Measurements from ENCODE around the gene NR6A1. TPM values are rescaled to one million over a fixed set of nuclear protein-coding genes. Genes with fewer than 3 reads are reported as not detected.

Gene NR6A1
- total and polyA plus RNA-seq, 2 of the 13 experiments (the other 11 are each of a cell fraction or from before 2014, with no cell fraction given), result 28.1 to 31.5 TPM

DNA sequence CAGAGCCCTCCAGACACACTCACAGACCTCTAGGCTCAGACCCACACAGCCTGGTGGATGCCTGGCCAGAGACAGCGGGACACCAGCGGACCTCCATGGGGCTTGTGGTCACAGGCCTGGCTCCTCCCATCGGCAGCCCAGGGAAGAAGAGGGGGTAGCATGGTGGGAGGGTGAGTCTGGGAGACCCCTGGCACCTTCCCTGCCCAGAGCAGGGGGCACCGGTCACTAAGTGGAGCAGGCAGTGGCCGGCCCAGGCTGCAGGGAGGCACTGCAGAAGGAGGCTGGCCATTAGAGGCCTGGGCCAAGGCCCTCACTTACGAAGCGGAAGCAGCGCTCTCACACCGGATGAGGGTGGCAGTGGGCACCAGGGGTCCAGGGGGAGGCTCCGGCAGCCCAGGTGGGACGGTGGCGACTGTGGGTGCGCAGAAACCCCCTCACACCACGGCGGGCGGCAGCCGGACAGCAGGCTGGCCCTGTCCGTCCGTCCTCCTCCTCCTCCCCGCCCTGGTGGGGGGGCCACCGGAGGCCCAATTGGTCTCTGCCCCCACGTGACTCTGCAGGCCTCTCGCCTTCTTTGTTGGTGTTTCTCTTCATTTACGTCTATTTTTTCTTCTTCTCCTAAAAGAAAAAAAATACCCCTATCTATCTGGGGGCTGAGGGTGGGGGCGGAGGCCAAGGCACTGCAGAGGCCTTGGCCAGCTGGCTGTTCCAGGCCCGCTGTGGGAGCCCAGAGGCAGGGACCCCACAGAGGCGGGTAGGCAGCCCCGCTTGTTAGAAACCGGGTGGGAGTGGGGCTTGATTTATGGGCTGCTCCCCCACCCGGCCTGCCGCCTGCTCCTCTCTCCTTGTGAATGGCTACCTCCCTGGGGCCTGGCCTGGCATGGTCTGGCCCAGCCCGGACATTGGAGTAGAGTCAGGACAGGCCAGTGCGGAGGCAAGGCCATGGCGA is 263.9 kb downstream of the NR6A1 start, which contains the start of gene NR5A1 (continued):
- TF ChIP-seq ZNF274 (CRISPR knock-in tag; IDR thresholded peaks at IDR 0.05) (peak; percentile 39), NFYC (CRISPR knock-in tag; IDR thresholded peaks at IDR 0.05) (peak; percentile 69), CEBPB (IDR thresholded peaks at IDR 0.05; ENCODE audit: borderline replicate concordance, low read depth, low read length) (no peak), CHCHD3 (CRISPR knock-in tag; IDR thresholded peaks at IDR 0.05) (peak; percentile 92), ZFP82 (CRISPR knock-in tag; IDR thresholded peaks at IDR 0.05; ENCODE audit: borderline replicate concordance) (peak; percentile 73; the same call in 1 of the 2 replicates), HES4 (CRISPR knock-in tag; IDR thresholded peaks at IDR 0.05; ENCODE audit: borderline replicate concordance) (0 out of 2 replicates have a peak, but pooled peaks have one; percentile 43), SP5 (CRISPR knock-in tag; IDR thresholded peaks at IDR 0.05; ENCODE audit: borderline replicate concordance, low read depth) (peak; percentile 41; the same call in 1 of the 2 replicates), ZNF768 (CRISPR knock-in tag; IDR thresholded peaks at IDR 0.05) (peak; percentile 81), ZNF501 (CRISPR knock-in tag; IDR thresholded peaks at IDR 0.05) (no peak; the same call in 1 of the 2 replicates), ZNF567 (CRISPR knock-in tag; IDR thresholded peaks at IDR 0.05; ENCODE audit: borderline replicate concordance) (0 out of 2 replicates have a peak, but pooled peaks have one; percentile 34), ZSCAN22 (CRISPR knock-in tag; IDR thresholded peaks at IDR 0.05) (0 out of 2 replicates have a peak, but pooled peaks have one; percentile 60), YEATS4 (CRISPR knock-in tag; IDR thresholded peaks at IDR 0.05; ENCODE audit: borderline replicate concordance) (peak; percentile 82), ZNF367 (CRISPR knock-in tag; IDR thresholded peaks at IDR 0.05; ENCODE audit: borderline replicate concordance) (no peak), RORA (CRISPR knock-in tag; IDR thresholded peaks at IDR 0.05) (no peak), ZNF234 (CRISPR knock-in tag; conservative IDR thresholded peaks at IDR 0.05) (no peak), ZNF331 (CRISPR knock-in tag; IDR thresholded peaks at IDR 0.05) (peak; percentile 75; the same call in 1 of the 2 replicates), ZBTB7A (CRISPR knock-in tag; IDR thresholded peaks at IDR 0.05) (peak; percentile 81; the same call in 1 of the 2 replicates)
- TF ChIP-seq, protein P1, sequence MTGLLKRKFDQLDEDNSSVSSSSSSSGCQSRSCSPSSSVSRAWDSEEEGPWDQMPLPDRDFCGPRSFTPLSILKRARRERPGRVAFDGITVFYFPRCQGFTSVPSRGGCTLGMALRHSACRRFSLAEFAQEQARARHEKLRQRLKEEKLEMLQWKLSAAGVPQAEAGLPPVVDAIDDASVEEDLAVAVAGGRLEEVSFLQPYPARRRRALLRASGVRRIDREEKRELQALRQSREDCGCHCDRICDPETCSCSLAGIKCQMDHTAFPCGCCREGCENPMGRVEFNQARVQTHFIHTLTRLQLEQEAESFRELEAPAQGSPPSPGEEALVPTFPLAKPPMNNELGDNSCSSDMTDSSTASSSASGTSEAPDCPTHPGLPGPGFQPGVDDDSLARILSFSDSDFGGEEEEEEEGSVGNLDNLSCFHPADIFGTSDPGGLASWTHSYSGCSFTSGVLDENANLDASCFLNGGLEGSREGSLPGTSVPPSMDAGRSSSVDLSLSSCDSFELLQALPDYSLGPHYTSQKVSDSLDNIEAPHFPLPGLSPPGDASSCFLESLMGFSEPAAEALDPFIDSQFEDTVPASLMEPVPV (CRISPR knock-in tag; IDR thresholded peaks at IDR 0.05), result peak; percentile 62; the same call in 1 of the 2 replicates
- TF ChIP-seq, protein P2, sequence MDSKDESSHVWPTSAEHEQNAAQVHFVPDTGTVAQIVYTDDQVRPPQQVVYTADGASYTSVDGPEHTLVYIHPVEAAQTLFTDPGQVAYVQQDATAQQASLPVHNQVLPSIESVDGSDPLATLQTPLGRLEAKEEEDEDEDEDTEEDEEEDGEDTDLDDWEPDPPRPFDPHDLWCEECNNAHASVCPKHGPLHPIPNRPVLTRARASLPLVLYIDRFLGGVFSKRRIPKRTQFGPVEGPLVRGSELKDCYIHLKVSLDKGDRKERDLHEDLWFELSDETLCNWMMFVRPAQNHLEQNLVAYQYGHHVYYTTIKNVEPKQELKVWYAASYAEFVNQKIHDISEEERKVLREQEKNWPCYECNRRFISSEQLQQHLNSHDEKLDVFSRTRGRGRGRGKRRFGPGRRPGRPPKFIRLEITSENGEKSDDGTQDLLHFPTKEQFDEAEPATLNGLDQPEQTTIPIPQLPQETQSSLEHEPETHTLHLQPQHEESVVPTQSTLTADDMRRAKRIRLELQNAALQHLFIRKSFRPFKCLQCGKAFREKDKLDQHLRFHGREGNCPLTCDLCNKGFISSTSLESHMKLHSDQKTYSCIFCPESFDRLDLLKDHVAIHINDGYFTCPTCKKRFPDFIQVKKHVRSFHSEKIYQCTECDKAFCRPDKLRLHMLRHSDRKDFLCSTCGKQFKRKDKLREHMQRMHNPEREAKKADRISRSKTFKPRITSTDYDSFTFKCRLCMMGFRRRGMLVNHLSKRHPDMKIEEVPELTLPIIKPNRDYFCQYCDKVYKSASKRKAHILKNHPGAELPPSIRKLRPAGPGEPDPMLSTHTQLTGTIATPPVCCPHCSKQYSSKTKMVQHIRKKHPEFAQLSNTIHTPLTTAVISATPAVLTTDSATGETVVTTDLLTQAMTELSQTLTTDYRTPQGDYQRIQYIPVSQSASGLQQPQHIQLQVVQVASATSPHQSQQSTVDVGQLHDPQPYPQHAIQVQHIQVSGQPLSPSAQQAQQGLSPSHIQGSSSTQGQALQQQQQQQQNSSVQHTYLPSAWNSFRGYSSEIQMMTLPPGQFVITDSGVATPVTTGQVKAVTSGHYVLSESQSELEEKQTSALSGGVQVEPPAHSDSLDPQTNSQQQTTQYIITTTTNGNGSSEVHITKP (CRISPR knock-in tag; IDR thresholded peaks at IDR 0.05; ENCODE audit: low read depth), result peak; percentile 9; the same call in 1 of the 2 replicates
- TF ChIP-seq, protein P3, sequence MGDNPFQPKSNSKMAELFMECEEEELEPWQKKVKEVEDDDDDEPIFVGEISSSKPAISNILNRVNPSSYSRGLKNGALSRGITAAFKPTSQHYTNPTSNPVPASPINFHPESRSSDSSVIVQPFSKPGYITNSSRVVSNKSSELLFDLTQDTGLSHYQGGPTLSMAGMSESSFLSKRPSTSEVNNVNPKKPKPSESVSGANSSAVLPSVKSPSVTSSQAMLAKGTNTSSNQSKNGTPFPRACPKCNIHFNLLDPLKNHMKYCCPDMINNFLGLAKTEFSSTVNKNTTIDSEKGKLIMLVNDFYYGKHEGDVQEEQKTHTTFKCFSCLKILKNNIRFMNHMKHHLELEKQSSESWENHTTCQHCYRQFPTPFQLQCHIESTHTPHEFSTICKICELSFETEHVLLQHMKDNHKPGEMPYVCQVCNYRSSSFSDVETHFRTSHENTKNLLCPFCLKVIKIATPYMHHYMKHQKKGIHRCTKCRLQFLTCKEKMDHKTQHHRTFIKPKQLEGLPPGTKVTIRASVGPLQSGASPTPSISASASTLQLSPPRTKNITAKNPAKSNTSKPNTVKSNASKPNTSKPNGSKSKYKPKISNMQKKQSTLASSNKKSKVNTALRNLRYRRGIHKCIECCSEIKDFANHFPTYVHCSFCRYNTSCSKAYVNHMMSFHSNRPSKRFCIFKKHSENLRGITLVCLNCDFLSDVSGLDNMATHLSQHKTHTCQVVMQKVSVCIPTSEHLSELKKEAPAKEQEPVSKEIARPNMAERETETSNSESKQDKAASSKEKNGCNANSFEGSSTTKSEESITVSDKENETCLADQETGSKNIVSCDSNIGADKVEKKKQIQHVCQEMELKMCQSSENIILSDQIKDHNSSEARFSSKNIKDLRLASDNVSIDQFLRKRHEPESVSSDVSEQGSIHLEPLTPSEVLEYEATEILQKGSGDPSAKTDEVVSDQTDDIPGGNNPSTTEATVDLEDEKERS (CRISPR knock-in tag; IDR thresholded peaks at IDR 0.05), result peak; percentile 70
